IMR-90 (cell line): ENCODE measurements around the gene COL5A1. TPM values are rescaled to one million over a fixed set of nuclear protein-coding genes. Genes with fewer than 3 reads are reported as not detected.

Experiments used
- ATAC-seq: fragments of 200-7000 bp; cut with Tn5 transposase; 2 replicates; pipeline ENCODE4 v1.9.1; 2020; ENCODE audit warnings: low read depth, mild to moderate bottlenecking, moderate library complexity
- BruUV-seq: library from RNA; stranded (reverse); fragments of 400-500 nt; replicated peaks from 2 replicates; lab custom pipeline; 2021; lab: Mats Ljungman, UMichigan
- CTCF ChIA-PET: fragments of 300-600 bp; formaldehyde crosslinking; extraction: SDS; loops from one replicate; lab custom pipeline; 2021; ENCODE audit warnings: antibody characterized with exemption; lab: Yijun Ruan, JAX
- POLR2A ChIA-PET: fragments of 300-600 bp; sonication (Branson Sonifier 250); formaldehyde crosslinking; loops from one replicate; lab custom pipeline; 2022; ENCODE audit warnings: antibody characterized with exemption; ENCODE audit not compliant: unreplicated experiment; lab: Charles Lee
- DNase-seq: peaks from one replicate; pipeline ENCODE4 v3.0.0; 2013
- H2AFZ ChIP-seq: replicated peaks from 2 replicates; pipeline ENCODE3; 2013; ENCODE audit warnings: low read length, mild to moderate bottlenecking; ENCODE audit not compliant: poor library complexity
- H2AK5ac ChIP-seq: 2 replicates; pipeline ENCODE4 v1.6.1; 2013; ENCODE audit warnings: low read depth, low read length, inconsistent platforms
- H2AK9ac ChIP-seq: replicated peaks from 2 replicates; pipeline ENCODE3; 2013; ENCODE audit warnings: mild to moderate bottlenecking, low read depth, low read length, moderate library complexity; ENCODE audit not compliant: poor library complexity
- H2BK120ac ChIP-seq: 2 replicates; pipeline ENCODE4 v1.6.1; 2013; ENCODE audit warnings: low read depth, low read length, inconsistent platforms
- H2BK15ac ChIP-seq: 3 replicates; pipeline ENCODE4 v1.6.1; 2013; ENCODE audit warnings: low read depth, low read length, inconsistent platforms
- H2BK20ac ChIP-seq: 2 replicates; pipeline ENCODE4 v1.6.1; 2013; ENCODE audit warnings: low read depth, mild to moderate bottlenecking, inconsistent platforms, low read length, moderate library complexity
- H2BK5ac ChIP-seq: 2 replicates; pipeline ENCODE4 v1.6.1; 2013; ENCODE audit warnings: mild to moderate bottlenecking, low read depth, low read length, inconsistent platforms; ENCODE audit not compliant: poor library complexity, severe bottlenecking
- H3K14ac ChIP-seq: replicated peaks from 2 replicates; pipeline ENCODE4 v1.6.1; 2013; ENCODE audit warnings: low read depth, low read length, inconsistent platforms
- H3K18ac ChIP-seq: 2 replicates; pipeline ENCODE4 v1.6.1; 2013; ENCODE audit warnings: low read depth, low read length, control low read depth
- H3K23ac ChIP-seq: 2 replicates; pipeline ENCODE4 v1.6.1; 2013; ENCODE audit warnings: low read depth, low read length, inconsistent platforms
- H3K27ac ChIP-seq: 2 replicates; pipeline ENCODE4 v1.5.1; 2013; ENCODE audit warnings: mild to moderate bottlenecking, control low read depth, low read length; ENCODE audit not compliant: insufficient read depth
- H3K27me3 ChIP-seq: 2 replicates; pipeline ENCODE4 v1.6.1; 2013; ENCODE audit warnings: low read length; ENCODE audit not compliant: control insufficient read depth, insufficient read depth
- H3K36me3 ChIP-seq: 2 replicates; pipeline ENCODE4 v1.6.1; 2013; ENCODE audit warnings: low read length, mixed read lengths; ENCODE audit not compliant: control insufficient read depth, insufficient read depth
- H3K4ac ChIP-seq: 2 replicates; pipeline ENCODE4 v1.6.1; 2013; ENCODE audit warnings: low read depth, low read length, inconsistent platforms
- H3K4me1 ChIP-seq: 2 replicates; pipeline ENCODE4 v1.6.1; 2013; ENCODE audit warnings: low read length, mixed read lengths; ENCODE audit not compliant: control insufficient read depth, insufficient read depth
- H3K4me2 ChIP-seq: 2 replicates; pipeline ENCODE4 v1.6.1; 2013; ENCODE audit warnings: low read depth, mild to moderate bottlenecking, control low read depth, low read length, moderate library complexity
- H3K4me3 ChIP-seq: 2 replicates; pipeline ENCODE4 v1.5.1; 2013; ENCODE audit warnings: low read depth, mild to moderate bottlenecking, control low read depth, low read length, moderate library complexity; ENCODE audit not compliant: insufficient read depth
- H3K56ac ChIP-seq: 2 replicates; pipeline ENCODE4 v1.6.1; 2013; ENCODE audit warnings: low read length, inconsistent platforms; ENCODE audit not compliant: insufficient read depth; ENCODE audit errors: extremely low read depth
- H3K79me1 ChIP-seq, 2 experiments: 2 replicates each; pipeline ENCODE4 v1.6.1; 2013; ENCODE audit warnings: low read length in 2 of 2, inconsistent platforms in 1 of 2, low read depth in 1 of 2
- H3K9ac ChIP-seq: 2 replicates; pipeline ENCODE4 v1.6.1; 2013; ENCODE audit warnings: low read depth, low read length, control low read depth
- H3K9me1 ChIP-seq: 2 replicates; pipeline ENCODE4 v1.6.1; 2013; ENCODE audit warnings: low read length, inconsistent platforms; ENCODE audit not compliant: insufficient read depth
- H3K9me3 ChIP-seq: 2 replicates; pipeline ENCODE4 v1.6.1; 2013; ENCODE audit warnings: low read length; ENCODE audit not compliant: control insufficient read depth, insufficient read depth
- H4K20me1 ChIP-seq: 2 replicates; pipeline ENCODE4 v1.6.1; 2013; ENCODE audit warnings: low read length, inconsistent platforms; ENCODE audit not compliant: insufficient read depth
- H4K5ac ChIP-seq: 2 replicates; pipeline ENCODE4 v1.6.1; 2013; ENCODE audit warnings: mild to moderate bottlenecking, low read depth, low read length, control low read depth
- H4K8ac ChIP-seq, 2 experiments: 2 replicates each; pipeline ENCODE4 v1.6.1; 2013; ENCODE audit warnings: low read depth in 2 of 2, low read length in 2 of 2, control low read depth in 1 of 2, inconsistent platforms in 1 of 2
- H4K91ac ChIP-seq: 2 replicates; pipeline ENCODE4 v1.6.1; 2013; ENCODE audit warnings: low read depth, low read length, inconsistent platforms; ENCODE audit not compliant: insufficient read depth
- CTCF ChIP-seq: conservative IDR thresholded peaks from 2 replicates; pipeline ENCODE4 v1.5.1; 2012; ENCODE audit warnings: mild to moderate bottlenecking, low read depth, low read length, improper control_type of control experiment
- ELK1 ChIP-seq: fragments of 150-350 bp; IDR thresholded peaks from 2 replicates; pipeline ENCODE4 v1.6.1; 2016; ENCODE audit warnings: low read depth, mild to moderate bottlenecking, low read length, moderate library complexity, borderline replicate concordance
- WGBS, 2 experiments: methylation state at CpG; one replicate each; pipeline versions ENCODE4 v1.1.5 to v1.1.7; 2013; ENCODE audit warnings: missing lambda C conversion rate in 2 of 2; ENCODE audit not compliant: insufficient read length in 1 of 2; ENCODE audit errors: extremely low coverage in 2 of 2; 5-methylcytosine and 5-hydroxymethylcytosine counted together
- dilution Hi-C: fragments of 300-500 bp; cut with HindIII; formaldehyde crosslinking; loops from one replicate; pipeline ENCODE4 v1.14.3; 2018; ENCODE audit warnings: low sequenced_read_pairs; ENCODE audit not compliant: unreplicated experiment
- in situ Hi-C: fragments of 300-500 bp; cut with MboI; formaldehyde crosslinking; loops from 3 replicates; pipeline ENCODE4 v1.14.3; 2019; ENCODE audit warnings: low sequenced_read_pairs, inconsistent platforms, mixed read lengths
- intact Hi-C: fragments of 100-400 bp; cut with micrococcal nuclease; formaldehyde crosslinking; loops from 2 replicates; pipeline ENCODE4 v1.10.0; 2022
- polyA plus RNA-seq, 3 experiments: library from polyadenylated mRNA; depleted of rRNA; stranded (reverse); fragments of >200 nt; gene quantifications; 2 replicates each; pipeline ENCODE4 v1.2.3, GENCODE V29; 2012; ENCODE audit warnings: low replicate concordance in 1 of 3
- total RNA-seq: library from RNA; depleted of rRNA; stranded (reverse); fragments of >200 nt; gene quantifications from 2 replicates; pipeline ENCODE4 v1.2.3, GENCODE V29; 2012

COL5A1 gene
- total and polyA plus RNA-seq, 2 of the 4 experiments (the other 2 are of a cell fraction): 19.2 to 173 TPM

- H3K14ac ChIP-seq: no peak overlapping the region
- BruUV-seq: no TSS peak
- H3K27me3 ChIP-seq: no peaks in the 10 kb centered on the region
- DNase-seq (no peak), ATAC-seq (no peak)
- no peak overlapping the region for H2BK20ac ChIP-seq
- TF ChIP-seq CTCF (no peak), ELK1 (no peak)
- WGBS, 2 experiments: 90% methylated on average over 2 of the region's 8 CpGs; no CpG with 5 or more reads in 1 of the 2 experiments
- in situ Hi-C loops: no loop called here
- H3K79me1 ChIP-seq: peaks cover 33 to 92% of the 10 kb centered on the region in 2 experiments
- no peak overlapping the region for H3K9ac ChIP-seq
- H4K5ac ChIP-seq: no peak overlapping the region
- no peak overlapping the region for H3K56ac ChIP-seq
- no peak overlapping the region for H2AK5ac ChIP-seq
- ChIA-PET POLR2A (no interaction called here), CTCF (interaction anchor here (1.1 kb wide), 1 partner anchor 43 kb away, joined by 4 read pairs; no protein-coding TSS in a partner anchor)
- no peak overlapping the region for H3K18ac ChIP-seq
- H4K8ac ChIP-seq: no peak overlapping the region
- H3K4me1 ChIP-seq: peaks cover 7% of the 10 kb centered on the region
- no peak overlapping the region for H3K4me2 ChIP-seq
- no peak overlapping the region for H3K4ac ChIP-seq
- H3K9me1 ChIP-seq: peaks cover 4% of the 10 kb centered on the region; the same call in 1 of the 2 replicates
- no peak overlapping the region for H4K91ac ChIP-seq
- no peak overlapping the region for H2BK120ac ChIP-seq
- H2BK15ac ChIP-seq: no peak overlapping the region
- H3K23ac ChIP-seq: no peak overlapping the region
- intact Hi-C loops: no loop called here
- dilution Hi-C loops: no loop called here
- H3K27ac ChIP-seq: no peak overlapping the region
- H2AFZ ChIP-seq: no peak overlapping the region
- H3K4me3 ChIP-seq: no peak overlapping the region
- H3K9me3 ChIP-seq: no peaks in the 10 kb centered on the region
- H4K20me1 ChIP-seq: peaks cover 96% of the 10 kb centered on the region
- H2AK9ac ChIP-seq: no peak overlapping the region
- H2BK5ac ChIP-seq: no peak overlapping the region
- H3K36me3 ChIP-seq: peaks cover 51% of the 10 kb centered on the region
Measured at GRCh38 chr9:134696433-134696832, 54.8 kb downstream of the COL5A1 start.
